GM18858 (cell line): ENCODE results near the gene GFPT2.

ENCODE experiments used
- ATAC-seq: cut with Tn5 transposase; IDR thresholded peaks from one replicate; pipeline ENCODE4 v1.9.1; 2021; ENCODE audit not compliant: unreplicated experiment

Gene GFPT2

DNA sequence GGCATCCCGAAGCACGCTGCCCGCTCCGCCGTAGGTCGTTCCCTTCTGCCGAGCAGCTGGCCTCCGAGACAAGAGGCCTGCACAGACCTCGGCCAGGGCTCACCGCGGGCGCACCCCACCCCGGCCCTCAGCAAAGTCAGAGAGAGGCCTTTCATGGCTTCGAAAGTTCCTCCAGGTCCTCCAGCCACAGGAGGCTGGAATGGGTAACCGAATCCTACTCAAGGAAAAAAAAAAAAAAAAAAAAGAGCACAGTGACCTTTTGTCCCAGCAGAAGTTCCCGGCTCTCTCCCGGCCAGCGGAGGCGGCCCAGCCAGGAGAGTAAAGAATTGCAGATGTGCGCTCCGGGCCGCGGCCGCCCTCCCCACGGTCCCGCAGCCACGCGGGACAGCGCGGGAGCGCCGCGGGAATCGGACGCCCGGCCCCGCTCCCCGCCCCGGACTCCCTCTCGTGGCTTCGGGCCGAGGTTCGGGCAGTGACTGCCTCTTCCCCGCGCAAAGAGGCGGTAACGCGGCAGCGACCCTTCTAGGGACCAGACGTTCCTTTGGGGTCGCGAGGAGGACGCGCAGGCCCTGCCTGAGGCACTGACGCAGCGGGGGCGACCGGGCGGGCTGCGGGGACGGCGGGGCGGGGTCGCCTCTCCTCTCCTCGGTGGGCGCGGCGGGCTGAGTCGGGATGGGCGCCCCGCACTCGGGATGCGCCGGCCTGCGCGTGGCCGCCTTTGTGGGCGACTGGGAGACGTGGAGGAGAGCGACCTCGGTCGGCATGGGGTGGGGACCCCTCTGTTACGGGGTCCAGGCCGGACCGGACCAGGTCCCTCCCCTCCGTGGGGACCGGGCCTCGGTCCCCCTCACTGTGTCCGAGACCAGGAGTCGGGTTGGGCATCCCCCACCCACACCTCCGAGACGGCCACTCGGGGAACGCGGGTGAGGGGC, 754 bp downstream of the GFPT2 start:
- no peak for ATAC-seq

DNA sequence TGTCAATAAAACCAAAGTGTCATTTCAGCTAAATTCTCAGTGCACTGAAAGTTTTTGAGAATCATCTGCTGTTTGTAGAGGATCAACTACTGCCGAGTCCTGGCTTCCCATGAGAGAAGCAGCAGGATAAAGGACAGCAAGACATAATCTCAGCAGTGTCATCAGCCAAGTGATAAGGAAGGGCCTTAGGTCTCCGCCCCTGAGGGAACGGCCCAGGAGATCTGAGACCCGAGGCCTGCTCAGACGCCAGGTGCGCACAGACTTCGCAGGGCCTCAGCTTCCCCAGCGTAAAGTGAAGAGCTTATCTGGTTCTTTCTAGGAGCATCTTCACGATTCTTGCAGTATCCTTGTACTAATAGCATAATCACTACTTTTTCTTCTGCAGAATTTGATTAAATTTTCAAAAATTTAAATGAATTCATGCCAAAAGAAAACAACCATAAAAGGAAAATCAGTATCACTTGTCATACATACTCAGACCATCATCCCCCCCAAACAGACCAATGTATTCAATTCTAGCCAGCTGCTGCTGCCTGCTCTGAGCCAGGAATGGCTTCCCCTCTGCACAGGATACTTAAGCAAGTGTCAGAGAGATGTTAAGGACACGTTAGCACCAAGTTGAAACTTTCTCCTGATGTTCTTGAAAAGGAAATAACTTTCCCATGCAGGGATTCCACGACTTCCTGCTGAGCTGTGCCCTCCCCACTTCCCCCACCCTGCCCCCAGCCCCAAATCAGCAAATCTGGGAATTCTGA, 2.2 kb downstream of the GFPT2 start:
- ATAC-seq = no peak

DNA sequence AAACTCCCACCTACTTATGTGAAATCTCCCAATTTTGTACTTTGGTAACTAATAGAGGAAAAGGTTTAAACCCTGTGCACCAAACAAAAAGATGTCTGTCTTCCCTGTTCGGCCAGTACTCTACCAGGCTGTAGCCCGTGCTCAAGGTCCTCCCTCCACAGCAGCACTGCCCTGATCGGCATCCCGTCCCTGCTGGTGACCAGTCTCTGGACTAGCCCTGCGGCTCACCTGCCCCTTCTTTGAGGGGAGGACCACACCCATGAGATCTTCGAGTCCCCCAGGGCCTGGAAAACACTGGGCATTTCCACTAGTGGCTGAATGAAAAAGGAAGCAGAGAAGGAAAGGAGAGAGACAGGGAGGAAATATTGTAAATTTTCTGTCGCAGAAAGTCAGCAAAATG, 2.8 kb downstream of the GFPT2 start:
- ATAC-seq = no peak

DNA sequence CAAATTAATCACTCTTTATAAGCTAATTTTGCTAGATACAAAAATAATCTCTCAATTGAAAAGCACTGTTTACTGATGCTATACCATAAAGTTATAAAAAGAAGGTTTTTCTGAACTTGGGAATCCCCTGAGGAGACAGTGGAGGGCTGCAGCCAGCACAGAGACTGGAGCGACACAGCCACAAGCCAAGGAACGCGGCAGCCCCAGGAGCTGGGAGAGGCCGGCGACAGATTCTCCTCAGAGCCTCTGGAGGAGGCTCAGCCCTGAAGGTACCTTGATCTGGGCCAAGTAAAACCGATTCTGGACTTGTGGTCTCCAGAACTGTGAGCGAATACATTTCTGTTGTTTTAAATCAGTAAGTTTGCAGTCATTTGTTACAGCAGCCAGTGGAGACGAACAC, 3.7 kb downstream of the GFPT2 start:
- no peak for ATAC-seq

DNA sequence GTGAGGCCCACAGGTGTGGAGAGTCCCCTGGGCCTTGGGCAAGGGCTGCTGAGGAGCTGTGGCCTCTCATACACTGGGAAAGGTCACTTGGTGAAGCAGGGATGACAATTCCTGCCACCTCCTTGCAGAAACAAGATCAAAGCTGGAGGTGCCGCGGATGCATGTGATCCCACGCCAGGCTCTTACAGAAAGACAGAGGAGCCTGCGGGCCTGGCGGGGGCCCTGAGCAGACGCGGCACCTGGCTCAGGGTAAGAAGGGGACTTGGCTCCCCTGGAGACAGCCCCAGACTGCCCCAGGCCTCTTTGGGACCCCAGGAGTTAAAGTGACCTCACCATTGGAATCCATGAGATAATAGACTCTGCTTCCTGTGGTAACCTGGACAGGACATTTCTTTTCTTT, 4.8 kb downstream of the GFPT2 start:
- no peak for ATAC-seq

DNA sequence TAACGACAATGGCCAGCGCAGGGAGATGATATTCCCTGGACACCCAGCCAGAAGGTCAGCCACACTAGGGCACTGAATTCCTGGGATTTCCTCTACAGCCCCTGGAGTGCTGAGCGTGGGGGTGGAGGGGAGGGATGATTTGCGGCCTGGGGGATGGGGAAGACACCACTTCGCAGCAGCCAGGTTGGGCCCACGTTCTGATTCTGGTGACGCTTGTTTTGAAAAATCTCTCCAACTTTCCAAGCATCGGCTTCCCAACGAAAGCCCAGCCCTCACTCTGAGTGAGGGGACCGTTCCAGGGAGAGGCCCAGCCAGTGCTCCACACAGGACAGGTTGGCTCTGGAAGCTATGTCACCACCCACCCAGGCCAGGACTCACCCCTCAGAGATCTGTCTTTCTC, 5.4 kb downstream of the GFPT2 start:
- ATAC-seq = no peak

DNA sequence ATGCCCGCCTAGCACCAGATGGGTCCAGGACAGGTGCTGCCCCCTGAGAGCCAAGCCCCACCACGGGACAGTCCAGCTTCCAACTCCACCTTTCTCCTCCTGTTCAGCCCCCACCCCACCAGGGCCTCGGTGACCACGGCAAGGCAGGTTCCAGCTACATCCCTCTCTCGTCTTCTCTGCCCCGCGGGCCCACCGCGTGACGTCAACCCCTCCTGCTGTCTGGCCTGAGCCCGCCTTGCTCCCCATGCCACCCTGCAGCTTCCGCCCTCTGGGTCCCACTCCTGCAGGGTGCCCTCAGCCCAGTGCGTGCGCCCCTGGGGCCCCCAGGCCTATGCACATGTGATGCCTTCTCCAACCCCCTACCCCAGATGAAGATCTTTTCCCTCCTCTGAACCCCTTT, 6.8 kb downstream of the GFPT2 start:
- ATAC-seq = no peak

DNA sequence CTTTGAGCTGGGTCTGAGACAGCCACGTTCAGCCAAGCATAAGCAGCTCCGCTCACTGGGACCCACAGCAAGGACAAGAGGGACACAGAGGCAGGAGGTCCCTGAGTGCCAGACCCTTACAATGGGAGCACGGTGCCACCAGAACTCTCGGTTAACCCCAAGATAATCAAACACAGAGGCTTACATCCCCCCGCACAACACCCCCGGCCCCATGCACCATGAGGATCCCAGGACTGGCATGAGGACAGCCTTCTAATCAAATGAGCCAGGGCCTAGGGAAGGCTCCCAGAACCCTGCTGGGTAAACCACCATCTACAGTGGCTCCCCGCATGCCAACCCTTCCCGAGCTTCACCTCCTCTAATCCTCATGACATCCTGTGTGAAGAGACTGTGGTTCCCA, 7.4 kb downstream of the GFPT2 start:
- ATAC-seq = no peak

DNA sequence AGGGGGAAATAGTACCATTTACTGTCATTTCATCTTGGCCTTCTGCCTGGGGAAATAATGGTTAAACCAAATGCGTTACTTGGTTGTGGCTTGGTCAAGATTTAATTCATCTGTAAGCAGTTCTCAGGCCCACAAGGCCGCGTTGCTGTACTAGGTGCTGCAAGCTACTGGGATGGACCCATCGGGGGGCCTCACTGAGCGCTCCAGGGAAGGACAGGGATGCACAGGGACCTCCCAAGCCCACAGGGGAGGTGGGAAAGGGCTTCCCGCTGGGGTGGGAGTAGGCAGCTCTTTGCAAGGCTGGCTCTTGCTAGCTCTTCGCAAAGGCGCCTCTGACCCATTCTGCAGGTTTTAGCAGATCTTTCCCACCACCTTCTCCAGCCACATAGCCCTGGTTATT, 8.0 kb downstream of the GFPT2 start:
- no peak for ATAC-seq

DNA sequence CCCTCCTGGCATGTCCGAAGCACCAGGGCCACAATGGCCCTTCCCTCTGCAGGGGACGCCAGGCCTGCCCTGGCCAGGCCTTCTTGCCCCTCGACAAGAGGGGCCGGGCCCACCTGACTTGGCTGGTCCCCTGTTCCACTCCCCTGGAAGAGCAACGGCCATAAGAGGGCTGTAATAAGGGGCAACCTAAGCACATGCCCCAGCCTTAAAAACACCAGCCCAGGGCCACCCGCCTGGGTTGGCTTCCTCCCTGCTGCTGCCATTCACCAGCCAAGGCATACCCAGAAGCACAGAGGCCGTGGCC, 8.5 kb downstream of the GFPT2 start:
- ATAC-seq = no peak

DNA sequence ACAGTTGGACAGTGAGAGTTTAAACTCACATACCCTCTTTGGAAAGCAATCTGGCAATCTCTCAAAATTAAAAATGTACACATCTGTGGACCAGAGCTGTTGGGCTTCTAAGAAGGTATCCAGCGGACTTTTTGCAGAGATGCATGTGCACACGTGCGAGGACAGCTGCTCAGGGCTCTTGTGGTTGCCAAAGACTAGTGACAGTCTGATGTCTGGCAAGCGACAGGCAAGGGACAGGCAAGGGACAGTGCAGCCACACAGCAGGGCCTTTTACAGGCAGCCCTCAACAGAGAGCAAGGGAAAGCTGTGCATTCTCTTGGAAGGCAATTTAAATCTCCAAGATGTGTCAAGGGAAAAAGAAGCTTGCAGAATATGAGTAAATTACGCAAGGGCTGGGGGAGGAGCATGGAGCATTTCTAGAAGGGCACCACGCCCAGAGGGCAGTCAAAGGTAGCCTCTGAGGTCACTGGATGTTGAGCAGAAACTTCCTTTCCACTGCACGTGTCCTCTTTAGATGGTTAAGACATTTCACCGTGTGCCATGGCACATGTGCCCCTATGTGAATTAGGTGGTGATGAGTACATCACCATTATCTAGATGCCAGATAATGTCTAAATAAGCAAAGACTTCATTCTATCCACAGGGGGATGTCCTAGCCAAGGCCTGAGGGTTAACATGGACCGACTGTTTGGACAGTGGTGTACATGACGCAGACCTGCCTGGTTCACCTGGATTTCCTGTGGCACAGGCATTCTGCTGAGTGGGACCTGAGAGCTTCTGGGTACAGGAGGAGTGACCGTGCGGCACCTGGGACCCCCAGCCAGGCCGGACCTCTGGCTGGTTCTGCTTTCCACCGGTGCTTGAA, 9.1 kb downstream of the GFPT2 start:
- ATAC-seq = no peak

DNA sequence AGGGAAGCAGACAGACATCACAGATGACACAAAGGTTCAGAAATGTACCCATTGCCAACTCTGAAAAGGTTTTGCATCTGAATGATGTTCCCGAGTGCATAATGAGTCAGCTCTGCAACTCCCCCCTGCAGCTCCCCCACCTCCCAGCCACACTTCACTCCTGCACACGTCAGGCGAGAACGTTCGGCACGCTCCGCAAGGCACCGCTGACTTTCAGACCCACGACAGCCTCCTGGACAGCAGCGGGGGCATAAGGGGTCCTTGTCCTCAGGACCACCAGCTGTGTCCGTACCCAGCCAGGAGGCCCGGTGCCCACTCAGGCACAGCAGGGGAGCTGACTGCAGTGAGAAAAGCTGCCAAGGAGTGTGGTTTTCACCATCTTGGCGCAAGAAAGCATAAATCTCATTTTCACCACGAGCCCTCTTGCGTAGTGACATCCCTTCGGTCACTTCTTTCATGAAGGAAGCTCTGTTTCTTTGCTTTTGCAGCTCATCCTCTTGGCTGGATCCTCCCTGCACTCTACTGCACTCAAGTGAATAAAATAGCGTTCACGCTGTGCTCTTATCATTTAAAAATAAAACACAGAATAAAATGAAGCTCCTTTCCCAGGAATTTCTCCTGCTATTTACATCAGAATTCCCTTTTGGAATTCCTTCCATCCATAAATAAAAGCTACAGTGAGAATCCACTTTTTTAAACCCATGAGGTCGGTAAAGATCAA, 9.9 kb downstream of the GFPT2 start:
- ATAC-seq = no peak

DNA sequence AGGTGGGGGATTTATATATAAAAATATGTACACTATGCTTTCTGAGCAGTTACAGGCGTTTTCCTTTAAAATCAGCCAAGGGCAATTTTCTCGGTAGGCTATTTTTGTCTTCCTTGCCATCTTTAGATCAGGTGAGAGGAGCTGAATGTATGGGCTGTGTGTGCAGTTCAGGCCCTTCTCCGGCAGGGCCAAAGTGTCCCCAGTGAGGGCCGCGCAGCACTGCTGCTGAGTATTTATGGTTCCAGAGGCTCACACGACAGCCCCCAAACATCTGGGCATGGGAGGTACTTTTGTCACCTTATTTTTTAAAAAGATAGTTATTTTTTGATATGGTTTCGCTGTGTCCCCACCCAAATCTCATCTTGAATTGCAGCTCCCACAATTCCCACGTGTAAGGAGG, 11.5 kb downstream of the GFPT2 start:
- ATAC-seq = no peak

DNA sequence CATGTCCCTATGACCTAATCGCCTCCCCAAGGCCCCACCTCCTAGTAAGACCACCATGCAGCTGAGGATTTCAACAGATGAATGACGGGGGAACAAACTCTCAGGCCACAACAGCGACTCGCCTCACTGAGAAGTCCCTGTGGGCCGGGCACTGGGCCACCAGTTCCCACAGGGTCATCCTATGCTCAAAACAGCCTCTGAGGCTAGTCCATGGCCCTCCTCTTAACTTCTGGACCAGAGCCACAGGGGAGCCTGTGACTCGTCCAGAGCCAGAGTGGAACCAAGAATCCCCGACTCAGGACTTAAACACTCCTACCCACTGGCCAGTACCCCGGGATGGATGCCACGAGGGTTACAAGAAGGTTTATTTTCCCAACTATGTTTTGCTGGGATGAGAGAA, 12.3 kb downstream of the GFPT2 start:
- no peak for ATAC-seq

DNA sequence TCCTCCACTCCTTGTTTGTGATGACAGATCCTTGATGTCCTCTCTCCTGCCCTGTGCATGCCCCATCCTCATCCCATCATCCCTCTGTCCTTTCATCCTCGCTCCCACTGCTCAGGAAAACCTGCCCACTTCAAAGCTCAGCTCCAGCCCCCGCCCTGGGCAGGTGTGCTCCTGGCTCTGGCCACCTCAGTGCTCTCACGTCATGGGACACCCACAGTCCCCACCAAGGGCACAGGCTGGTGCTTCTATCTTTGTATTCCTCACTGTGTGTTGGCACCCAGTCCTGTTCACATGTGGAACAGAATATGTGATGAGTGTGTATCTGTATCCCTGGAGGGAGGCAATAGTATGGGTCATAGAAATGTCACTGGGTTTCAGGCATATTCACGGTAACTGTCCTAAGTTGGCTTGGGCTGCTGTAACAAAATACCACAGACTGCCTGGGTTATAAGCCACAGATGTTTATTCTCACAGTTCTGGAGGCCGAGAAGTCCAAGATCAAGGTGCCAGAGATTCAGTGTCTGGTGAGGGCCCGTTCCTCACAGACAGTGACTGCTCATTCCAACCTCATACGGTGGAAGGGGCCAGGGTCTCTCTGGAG, 13.5 kb downstream of the GFPT2 start:
- no peak for ATAC-seq

DNA sequence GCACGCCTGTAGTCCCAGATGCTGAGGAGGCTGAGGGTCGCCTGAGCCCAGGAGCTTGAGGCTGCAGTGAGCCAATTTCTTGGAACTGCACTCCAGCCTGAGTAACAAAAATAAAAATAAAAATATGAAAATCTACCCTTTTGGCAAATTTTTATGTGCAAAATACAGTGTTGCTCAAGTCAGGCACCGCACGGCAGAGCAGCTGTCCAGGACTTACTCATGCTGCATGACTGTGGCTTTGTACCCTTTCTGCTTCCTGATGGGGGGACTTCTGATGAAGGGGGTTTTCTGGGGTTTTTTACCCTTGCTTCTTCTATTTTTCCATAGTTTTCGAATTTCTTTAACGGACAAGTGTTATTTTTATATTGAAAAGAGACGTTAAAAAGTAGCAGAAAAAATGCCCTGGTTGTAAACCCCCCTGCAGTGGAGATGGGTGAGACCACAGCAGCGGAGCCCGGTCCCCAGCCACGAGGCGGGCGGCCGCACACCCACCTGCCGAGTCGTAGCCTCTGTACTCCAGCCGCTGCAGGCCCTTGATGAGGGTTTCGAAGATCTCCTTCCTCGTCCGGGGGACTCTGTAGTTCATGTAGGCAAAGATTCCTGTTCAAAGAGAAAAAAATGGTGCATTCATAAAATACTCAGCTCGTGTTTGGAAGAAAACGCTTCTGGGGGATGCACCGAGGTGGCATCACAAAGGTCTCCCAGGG, 15.0 kb downstream of the GFPT2 start:
- no peak for ATAC-seq

DNA sequence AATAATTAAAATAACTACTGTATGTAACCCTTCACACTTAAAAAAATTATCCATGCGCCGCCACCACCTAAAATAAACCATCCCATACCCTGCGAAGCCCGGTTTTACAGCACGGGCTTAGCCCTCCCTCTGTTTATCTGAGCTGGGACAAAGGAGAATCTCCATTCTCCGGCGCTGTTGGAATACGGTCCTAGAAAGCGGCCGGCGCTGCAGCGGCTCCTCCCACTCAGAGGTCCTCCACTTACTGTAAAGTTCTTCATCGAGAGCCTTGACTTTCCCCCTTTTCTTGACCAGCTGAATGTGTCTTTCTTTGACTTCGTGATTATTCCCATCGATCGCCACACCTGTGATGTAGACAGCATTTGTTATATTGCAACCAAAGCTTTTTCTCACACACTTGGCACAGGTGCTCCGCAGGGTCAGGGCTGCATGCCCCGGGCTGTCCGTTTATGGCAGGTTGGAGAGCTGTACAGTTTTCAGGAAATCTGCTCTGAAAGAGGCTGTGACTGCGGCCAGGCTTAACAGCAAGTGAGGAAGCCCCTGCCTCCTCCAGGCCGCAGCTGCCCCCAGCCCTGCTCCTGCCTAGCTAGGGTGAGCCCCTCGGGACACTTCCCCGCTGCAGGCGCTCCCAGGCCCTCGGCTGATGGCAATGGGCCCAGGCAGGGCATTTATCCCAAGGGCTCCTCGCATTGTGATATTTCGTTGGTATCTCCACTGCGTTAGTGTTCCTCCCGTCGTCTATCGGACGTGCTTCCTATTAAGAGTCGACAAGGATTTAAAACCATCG, 16.7 kb downstream of the GFPT2 start:
- ATAC-seq = no peak

DNA sequence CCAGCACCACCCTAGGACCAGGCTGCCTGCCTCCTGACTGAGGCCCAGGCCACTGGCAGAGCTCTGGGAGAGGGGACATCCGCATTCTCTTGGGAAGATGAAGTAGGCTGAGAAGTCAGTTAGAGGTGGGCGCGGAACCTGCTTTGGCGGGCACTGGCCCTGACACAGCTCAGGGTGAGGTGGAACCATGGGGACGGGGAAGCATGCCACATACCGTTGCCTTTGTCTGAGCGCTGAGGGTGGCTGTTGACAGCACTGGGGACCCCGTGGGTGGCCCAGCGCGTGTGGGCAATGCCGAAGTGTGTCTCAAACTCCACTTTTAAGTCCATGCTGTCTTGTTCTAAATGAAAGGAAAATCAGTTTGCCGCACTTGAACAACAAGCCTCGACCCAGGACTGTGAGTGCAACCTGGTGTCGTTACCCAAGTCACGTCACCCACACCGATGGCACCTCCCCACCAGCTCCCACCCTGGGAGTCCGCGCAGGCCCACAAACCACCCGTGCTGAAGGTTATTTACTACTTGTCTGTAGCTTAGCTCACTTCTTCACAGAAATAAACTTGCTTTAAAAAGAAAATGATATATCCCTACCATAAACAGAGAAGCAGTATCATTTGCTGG, 17.4 kb downstream of the GFPT2 start:
- ATAC-seq = no peak
